HPDE6-E6E7 (cell line): Measurements from ENCODE around the gene ARHGEF1.
"Not testable (repeated sequence)": the region's sequence is repeated elsewhere in the genome, so short reads cannot be mapped to it uniquely, and the experiment has no call there.

Experiments
- DNase-seq: peaks from one replicate; pipeline ENCODE4 v3.0.0; 2011; ENCODE audit warnings: missing footprints; ENCODE audit errors: extremely low spot score

The ARHGEF1 gene

GRCh38 chr19:41930926-41931592 is 48.1 kb downstream of the ARHGEF1 start:
- DNase-seq: no peak

DNA sequence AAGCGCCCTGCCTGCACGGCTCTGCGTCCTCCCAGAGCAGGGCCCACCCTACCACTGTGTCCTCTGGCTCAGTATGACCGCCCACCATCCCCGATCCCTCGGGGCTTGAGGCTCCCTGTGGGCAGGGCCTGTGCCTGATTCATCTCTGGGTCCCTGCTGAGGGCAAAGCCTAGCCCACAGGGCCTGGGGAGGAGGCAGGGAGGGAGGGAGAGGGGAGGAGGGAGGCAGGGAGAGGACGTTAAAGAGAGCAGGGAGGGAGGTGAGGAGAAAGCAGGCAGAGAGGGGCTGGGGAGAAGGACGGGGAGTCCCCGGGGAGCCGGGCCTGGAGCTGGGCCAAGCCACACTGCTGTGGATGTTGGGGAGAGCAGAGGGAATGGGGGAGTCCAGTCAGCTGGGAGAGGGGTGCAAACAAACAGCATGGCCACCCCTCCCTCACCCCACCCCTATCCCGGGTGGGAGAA is 49.3 kb downstream of the ARHGEF1 start:
- DNase-seq: no peak

- DNase-seq: no peak
These were observed 49.8 kb downstream of the ARHGEF1 start for GRCh38 chr19:41932720-41933332.

DNA sequence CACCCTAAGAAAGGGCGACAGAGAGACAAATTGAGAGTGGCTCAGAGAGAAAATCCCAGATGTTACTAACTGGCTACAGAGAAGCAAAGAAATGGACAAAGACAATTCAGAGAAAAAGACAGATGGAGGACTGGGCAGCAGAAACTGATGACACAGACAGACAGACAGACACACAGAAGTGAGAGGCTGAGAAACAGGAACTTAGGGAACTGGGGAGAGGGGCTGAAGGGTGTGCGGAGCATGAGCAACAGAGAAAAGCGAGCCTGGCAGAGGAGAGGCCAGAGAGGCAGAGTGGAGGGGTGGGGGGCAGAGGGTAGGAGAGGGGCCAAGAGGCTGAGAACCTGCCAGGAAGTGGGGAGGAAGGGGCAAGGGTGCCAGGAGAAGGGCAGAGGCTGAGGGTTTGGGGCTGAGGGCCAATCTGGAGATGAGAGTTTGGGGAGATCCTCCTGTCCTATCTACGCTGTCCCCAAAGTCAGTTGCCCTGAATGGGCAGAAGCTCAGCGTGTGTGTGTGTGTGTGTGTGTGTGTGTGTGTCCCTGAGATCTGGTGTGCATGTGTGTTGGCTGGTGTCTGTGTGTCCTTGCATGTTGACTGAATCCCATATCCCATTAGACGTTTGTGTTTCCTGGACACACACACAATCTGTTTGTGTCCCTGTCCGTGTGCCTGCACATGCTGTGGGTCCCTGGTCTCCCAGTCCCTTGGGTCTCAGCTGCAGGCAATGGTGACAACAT is 50.9 kb downstream of the ARHGEF1 start:
- no peak for DNase-seq

- DNase-seq: peak; percentile 58
These were observed 51.9 kb downstream of the ARHGEF1 start for GRCh38 chr19:41934849-41935374.

DNA sequence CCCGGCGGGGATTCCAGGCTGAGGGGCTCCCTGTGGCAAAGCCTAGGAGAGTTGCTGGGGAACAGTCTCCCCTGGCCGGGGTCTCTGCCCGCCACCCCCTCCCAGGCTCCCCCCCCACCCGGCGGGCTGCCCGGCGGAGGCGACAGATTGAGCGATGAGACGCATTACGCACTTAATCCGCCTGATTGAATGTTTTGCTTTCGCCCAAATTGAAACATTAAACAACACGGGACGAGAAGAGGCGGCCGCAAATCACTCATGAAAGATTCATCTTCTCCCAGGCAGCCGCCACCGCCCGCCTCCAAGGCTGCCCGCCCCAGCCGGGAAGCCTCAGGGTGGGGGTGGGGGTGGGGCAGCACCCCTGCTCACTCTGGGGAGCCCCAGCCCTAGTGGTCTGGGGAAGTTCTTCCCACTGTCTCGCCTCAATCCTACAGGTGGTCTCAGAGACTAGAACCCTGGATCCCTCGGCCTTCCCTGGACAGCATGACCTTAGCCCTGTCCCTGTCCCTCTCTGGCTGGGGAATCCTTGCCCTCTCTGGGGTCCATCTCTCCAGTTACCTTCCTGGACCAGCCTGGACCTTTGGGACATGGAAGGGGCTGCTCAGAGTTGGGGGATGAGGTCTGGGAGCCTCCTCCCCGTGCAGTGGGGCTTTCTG is 52.9 kb downstream of the ARHGEF1 start:
- no peak for DNase-seq

DNA sequence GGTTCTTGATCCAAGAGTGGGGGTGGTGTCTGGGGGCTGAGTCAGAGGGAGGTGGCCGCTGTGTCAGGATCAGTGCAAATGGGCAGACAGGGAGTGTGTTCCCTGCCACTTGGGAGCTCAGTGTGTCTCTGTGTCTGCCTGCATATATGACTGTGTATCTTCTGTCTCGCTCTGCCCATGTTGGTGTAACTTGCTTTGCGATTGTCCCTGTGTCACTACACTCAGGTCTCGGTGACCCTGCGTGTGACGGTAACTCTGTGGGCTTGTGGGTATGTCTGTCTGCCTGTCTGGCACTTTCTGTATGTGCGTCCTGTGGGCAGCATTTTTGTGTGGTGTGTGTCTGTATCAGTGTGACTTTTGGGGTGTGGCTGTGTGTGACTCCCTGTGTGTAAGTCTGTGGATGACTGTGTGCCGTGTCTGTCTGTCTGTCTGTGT is 53.4 kb downstream of the ARHGEF1 start:
- no peak for DNase-seq

GRCh38 chr19:41936961-41937360 is 54.0 kb downstream of the ARHGEF1 start:
- no peak for DNase-seq

DNA sequence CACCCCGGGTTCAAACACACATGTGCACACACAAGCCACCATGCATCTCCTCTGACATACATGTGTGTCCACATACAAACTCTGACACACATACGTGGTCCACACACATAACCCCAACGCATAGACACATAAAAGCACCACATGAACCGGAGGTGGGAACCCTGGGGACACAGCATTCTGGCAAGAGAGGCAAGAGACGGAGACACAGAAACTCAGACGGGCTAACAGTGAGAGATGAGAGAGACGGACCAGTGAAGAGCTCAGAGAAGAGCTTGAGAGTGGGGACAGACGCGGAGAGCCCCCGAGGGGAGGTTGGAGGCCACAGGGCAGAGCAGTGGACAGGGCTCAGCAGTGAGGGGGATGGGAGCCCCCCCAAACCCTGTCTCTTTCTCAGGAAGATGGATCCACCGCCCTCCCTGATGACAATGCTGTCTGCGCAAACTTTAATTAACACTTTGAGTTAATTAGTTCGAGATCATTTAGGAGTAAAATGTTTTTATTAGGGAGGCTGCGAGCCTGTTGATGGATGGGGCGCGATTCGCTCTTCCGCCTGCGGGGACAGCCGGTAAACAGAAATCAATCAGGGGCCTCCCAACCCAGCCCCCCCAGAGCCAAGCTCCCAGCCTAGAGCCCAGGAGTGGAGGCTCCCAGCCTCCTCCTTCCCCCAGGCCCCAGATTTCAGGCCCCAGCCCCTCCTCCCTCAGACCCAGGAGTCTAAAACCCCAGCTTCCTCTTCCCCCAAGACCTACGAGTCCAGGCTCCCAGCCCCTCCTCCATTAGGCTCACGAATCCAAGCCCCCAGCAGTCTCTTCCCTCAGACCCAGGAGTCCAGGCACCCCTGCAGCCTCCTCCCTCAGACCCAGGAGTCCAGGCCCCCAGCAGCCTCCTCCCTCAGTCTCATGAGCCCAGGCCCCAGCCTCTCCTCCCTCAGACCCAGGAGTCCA is 54.8 kb downstream of the ARHGEF1 start:
- DNase-seq: no peak

GRCh38 chr19:41939209-41939608 is 56.2 kb downstream of the ARHGEF1 start:
- not testable (repeated sequence) for DNase-seq

GRCh38 chr19:41939861-41940730 is 57.1 kb downstream of the ARHGEF1 start:
- DNase-seq: no peak

DNA sequence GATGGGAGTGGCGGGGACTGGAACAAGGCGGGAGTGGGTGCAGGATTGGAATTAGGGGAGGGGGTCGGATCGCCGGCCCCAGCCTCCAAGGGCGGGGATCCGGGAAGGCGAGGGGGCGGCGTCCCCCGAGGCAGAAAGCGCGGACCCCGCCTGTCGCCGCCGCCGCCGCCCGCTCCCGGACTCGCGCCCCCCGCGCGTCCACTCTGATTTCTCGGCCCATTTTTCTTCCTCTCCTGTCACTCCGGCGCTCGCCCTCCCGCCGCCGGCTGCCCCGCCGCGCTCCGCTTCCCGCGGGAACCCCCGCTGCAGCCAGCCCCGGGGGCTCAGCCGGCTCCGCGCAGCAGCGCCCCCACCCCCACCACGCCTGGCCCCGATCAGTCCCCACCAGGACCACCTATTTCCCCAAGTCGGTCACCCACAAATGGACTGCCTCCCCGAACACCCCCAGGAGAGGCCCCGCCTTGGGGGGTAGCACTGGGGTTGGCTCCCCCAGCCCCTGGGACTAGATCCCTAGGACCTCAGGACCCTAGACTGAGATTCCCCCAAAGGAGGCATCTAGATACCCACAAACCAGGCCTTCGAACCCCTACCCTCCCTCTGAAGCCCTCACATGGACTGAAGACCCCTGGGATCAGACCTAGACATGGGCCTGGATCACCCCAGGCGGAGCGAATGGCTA is 57.9 kb downstream of the ARHGEF1 start:
- DNase-seq: no peak

DNA sequence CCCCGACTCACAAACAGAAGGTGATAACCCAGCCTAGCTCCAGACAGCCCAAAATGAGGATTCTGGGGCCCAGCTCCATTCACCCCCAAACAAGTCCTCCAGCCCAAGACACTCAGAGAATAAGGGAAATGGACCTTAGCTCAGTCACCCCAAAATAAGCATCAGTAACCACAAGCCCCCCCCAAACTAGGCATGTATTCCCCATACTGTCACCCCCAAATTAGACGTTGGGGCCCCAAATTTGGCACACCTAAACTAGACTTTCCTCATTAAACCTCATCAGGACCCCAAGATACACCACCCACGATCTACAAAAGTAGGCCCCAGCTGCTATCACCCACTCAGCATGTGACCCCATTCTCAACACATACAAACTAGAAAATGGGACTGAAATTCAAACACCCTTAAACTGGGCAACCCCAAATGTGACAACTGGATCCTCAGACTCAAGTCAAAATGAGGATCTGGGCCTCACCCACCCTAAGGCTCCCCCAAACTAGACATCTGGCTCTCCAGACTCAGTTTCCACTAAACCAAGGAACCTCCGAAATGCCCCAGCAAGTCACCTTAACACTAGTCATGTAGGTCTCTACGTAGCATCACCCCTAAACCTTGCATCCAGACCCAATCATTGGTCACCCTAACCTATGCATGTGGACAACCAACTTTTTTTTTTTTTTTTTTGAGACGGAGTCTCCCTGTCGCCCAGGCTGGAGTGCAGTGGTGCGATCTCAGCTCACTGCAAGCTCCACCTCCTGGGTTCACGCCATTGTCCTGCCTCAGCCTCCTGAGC is 58.6 kb downstream of the ARHGEF1 start:
- no peak for DNase-seq

GRCh38 chr19:41944336-41944735 is 61.4 kb downstream of the ARHGEF1 start:
- no peak for DNase-seq

GRCh38 chr19:41945135-41945766 is 62.3 kb downstream of the ARHGEF1 start:
- DNase-seq: no peak

DNA sequence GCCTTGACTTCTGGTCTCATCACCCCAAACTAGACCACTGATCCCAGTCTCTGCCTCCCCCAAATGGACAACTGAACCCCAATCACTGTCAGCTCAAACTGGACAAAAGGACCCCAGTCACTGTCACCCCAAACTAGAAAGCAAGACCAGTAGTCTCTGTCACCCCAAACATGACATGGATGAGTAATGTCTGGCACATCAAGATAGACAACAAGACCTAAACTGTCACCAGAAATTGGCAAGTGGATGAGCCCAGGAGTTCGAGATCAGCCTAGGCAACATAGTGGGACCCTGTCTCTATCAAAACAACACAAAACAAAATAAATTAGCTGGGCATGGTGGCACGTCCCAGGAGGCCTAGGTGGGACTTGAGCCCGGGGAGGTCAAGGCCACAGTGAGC is 64.1 kb downstream of the ARHGEF1 start:
- no peak for DNase-seq

DNA sequence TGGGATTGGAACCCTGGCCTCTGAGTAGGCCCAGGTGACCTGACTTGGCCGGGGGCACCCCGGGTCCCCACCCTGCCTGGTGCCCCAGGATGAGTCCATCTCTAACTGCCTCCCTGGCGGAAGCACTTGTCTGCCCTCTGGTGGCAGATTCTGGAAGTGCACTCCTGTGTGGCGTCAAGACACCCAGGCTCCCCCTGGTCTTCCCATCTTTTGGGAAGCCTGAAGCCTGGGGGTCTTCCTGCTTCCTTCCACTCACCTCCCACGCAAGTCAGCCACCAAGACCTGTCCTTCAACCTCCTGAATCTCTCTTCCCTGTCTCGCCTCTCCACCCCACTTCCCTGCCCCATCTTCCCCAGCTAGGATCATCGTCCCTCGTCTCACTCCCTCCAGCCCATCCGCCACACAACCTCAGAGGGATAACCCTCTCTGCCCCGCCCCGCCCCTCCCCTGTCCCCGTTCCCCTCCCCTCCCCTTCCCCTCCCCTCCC is 68.7 kb downstream of the ARHGEF1 start:
- peak; percentile 75 for DNase-seq

GRCh38 chr19:41955521-41955920 is 72.5 kb downstream of the ARHGEF1 start:
- no peak for DNase-seq
